Erythroblast (primary cell): ENCODE data around the gene TBK1.

Experiments used
- GATA1 ChIP-seq: IDR thresholded peaks from 2 replicates; pipeline ENCODE4 v1.6.1; 2011; ENCODE audit warnings: low read depth, mild to moderate bottlenecking, control low read depth, low read length, moderate library complexity
- POLR2A ChIP-seq: IDR thresholded peaks from 2 replicates; pipeline ENCODE4 v1.6.1; 2011; ENCODE audit warnings: mild to moderate bottlenecking, low read length

- no peak for TF ChIP-seq POLR2A
- TF ChIP-seq GATA1 = no peak
These were observed 33.7 kb upstream of the TBK1 start for GRCh38 chr12:64418209-64418608.
